ENCODE data around the gene NPPB.

Gene NPPB

DNA sequence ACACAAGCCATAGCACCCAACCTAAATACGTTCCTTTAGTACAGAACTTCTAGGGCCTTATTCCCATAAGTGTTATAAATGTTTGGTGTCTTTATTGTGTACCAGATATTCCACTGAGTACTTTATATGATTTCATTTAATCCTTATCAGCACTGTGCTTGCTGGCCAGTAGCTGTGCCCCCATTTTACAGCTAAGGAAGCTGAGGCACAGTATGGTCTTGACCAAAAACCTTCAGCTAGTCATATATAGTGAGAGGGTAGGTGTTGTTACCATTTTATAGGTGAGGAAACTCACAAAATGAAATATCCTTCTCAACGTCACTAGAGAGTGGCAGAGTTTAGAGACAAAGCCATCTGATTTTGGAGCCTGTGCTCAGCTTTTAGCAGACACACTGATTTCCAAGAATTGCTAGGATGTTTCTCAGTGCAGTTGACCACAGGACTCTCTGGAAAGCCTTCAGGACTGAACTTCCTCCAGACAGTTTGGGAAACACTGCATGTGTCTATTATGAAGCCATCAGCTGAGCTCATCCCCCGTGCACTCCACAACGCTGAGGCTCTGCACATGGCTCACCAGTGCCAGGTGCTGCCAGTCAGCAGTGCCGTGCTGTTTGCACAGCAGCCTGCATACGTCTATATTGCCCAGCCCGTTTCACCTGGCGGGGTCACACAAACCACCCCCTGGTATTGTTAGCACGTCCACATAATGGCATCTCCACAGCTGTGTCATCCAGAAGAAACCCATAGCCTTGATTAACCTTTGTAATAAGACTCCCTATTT lies 26.6 kb downstream of the NPPB start:
- no peak for DNase-seq

GRCh38 chr1:11828511-11828910 lies 30.2 kb downstream of the NPPB start:
- no peak for DNase-seq

DNA sequence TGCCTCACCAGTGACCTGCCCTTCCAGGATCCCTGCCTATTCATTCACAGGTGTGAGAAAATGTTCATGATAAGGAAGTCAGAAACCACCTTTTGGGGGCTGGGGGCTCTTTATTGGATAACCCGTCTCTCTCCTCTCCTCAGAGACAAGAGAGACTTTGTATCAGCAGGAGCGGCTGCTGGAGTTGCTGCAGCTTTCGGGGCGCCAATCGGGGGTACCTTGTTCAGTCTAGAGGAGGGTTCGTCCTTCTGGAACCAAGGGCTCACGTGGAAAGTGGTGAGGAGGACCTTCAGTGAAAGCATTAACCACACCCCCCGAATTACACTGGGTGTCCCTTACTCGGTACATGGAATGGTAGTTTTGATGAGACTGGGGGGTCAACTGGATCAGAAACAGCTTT lies 31.8 kb downstream of the NPPB start:
- DNase-seq: no peak

- no peak for DNase-seq
Measured at GRCh38 chr1:11825131-11825530, 33.6 kb downstream of the NPPB start.

DNA sequence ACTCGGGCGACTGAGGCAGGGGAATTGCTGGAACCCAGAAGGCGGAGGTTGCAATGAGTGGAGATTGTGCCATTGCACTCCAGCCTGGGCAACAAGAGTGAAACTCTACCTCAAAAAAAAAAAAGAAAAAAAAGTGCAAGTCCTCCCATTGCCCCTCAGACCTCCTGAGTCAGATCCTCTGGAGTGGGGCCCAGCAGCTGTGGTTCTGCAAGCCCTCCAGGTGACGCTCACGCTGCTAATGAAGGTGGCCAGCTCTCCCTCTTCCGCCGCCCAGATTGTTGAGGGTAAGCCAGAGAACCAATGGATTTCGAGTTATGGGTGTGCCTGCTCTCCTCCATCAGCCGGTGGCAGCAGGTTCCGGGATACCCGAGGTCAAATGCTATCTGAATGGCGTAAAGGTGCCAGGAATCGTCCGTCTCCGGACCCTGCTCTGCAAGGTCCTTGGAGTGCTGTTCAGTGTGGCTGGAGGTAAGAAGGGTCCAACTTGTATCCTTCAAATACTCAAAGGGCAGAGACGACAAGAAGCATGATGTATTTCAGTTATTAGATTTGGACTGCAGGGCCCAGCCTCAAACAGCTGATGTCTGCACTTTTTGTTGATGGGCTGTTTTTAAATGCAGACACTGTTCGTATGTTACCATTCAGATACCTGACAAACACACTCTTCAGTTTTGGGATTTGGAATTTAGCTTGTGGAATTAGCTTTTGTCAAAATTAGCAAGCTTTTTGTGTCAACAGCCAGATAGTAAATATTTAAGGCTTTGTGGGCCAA lies 35.2 kb downstream of the NPPB start:
- no peak for DNase-seq

GRCh38 chr1:11822091-11822490 lies 36.7 kb downstream of the NPPB start:
- DNase-seq: no peak

- no peak for DNase-seq
Measured at GRCh38 chr1:11817192-11817591, 41.6 kb downstream of the NPPB start.

DNA sequence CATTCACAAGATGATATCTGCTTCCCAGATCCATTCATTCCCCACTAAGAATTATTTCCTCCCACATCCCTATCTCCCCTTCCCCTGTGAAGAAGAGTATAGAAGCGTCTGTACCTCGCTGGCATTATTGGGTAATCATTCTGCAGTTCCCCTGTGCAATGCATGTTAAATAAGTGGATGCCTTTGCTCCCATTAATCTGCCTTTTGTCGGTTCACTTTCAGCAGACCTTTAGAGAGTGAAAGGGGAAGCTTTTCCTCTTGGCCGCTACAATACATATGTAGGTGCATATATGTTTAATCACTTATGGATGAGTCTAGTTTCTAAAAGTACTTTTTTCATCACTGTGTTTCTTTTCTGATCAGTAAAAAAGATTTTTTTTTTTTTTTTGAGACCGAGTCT lies 45.7 kb downstream of the NPPB start:
- DNase-seq: no peak
